MM.1S (cell line): ENCODE results near the gene VEZF1.

ENCODE experiments used
- EZH2 ChIP-seq: fragments of 300-600 bp; sonication (generic); optimal IDR thresholded peaks from 2 replicates; pipeline ENCODE3; 2017; ENCODE audit warnings: low read depth, mild to moderate bottlenecking, antibody characterized with exemption, low read length, mixed read lengths
- TF ChIP-seq, protein P1 (sequence below): fragments of 300-600 bp; sonication (generic); IDR thresholded peaks from 2 replicates; pipeline ENCODE4 v1.5.1; 2016; ENCODE audit warnings: antibody characterized with exemption, low read length, mixed read lengths

DNA sequence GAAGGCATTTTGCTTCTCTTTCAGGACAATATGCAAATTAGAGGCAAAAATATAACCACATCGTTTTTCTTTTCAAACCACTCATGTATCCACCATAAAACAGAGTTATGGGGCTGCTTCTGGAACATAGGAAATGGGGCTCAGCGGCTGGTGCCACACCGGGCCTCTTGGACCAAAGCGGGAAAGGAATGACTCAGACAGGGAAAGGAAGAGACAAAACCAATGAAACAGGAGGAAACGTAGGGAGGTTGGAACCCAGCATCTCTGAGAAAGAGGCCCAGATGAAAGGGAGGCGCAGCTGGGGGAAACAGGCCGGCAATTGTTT, 61.4 kb downstream of the VEZF1 start:
- TF ChIP-seq, protein P1, sequence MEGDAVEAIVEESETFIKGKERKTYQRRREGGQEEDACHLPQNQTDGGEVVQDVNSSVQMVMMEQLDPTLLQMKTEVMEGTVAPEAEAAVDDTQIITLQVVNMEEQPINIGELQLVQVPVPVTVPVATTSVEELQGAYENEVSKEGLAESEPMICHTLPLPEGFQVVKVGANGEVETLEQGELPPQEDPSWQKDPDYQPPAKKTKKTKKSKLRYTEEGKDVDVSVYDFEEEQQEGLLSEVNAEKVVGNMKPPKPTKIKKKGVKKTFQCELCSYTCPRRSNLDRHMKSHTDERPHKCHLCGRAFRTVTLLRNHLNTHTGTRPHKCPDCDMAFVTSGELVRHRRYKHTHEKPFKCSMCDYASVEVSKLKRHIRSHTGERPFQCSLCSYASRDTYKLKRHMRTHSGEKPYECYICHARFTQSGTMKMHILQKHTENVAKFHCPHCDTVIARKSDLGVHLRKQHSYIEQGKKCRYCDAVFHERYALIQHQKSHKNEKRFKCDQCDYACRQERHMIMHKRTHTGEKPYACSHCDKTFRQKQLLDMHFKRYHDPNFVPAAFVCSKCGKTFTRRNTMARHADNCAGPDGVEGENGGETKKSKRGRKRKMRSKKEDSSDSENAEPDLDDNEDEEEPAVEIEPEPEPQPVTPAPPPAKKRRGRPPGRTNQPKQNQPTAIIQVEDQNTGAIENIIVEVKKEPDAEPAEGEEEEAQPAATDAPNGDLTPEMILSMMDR: no peak
- TF ChIP-seq EZH2: no peak
